Activated CD8-positive, alpha-beta T cell treated with anti-CD3 and anti-CD28 coated beads for 36 hours (primary cell): ENCODE data around the gene CERS1. TPM values are rescaled to one million over a fixed set of nuclear protein-coding genes. Genes with fewer than 3 reads are reported as not detected.
A peak's percentile ranks its signal among the peaks of the same experiment; 100 is the strongest.

Source experiments
- ATAC-seq: fragments of 200-7000 bp; cut with Tn5 transposase; one replicate; pipeline ENCODE4 v1.10.0; 2021; ENCODE audit warnings: mild to moderate bottlenecking, moderate library complexity
- CTCF ChIA-PET: fragments of 350-600 bp; sonication (Branson Sonifier 250); formaldehyde crosslinking; loops from one replicate; lab custom pipeline; 2021; ENCODE audit warnings: antibody characterized with exemption; lab: Charles Lee
- POLR2A ChIA-PET: fragments of 350-600 bp; sonication (Branson Sonifier 250); formaldehyde crosslinking; loops from one replicate; lab custom pipeline; 2021; ENCODE audit warnings: antibody characterized with exemption; lab: Charles Lee
- DNase-seq: peaks from one replicate; pipeline ENCODE4 v3.0.0-alpha.2; 2020
- H3K27ac Mint-ChIP-seq: one replicate; pipeline ENCODE4 v1.8.0; 2021; ENCODE audit warnings: mild to moderate bottlenecking, mixed read lengths
- H3K27me3 Mint-ChIP-seq: one replicate; pipeline ENCODE4 v1.8.0; 2021; ENCODE audit warnings: mixed read lengths
- H3K36me3 Mint-ChIP-seq: one replicate; pipeline ENCODE4 v1.8.0; 2021; ENCODE audit warnings: low read depth, mixed read lengths
- H3K4me1 Mint-ChIP-seq: one replicate; pipeline ENCODE4 v1.8.0; 2021; ENCODE audit warnings: low read depth, mixed read lengths
- H3K4me3 Mint-ChIP-seq: one replicate; pipeline ENCODE4 v1.8.0; 2021; ENCODE audit warnings: mild to moderate bottlenecking, moderate library complexity, mixed read lengths
- H3K9me3 Mint-ChIP-seq: one replicate; pipeline ENCODE4 v1.8.0; 2021; ENCODE audit warnings: mixed read lengths
- CTCF ChIP-seq: fragments of 200-600 bp; IDR thresholded peaks from one replicate; pipeline ENCODE4 v1.8.0; 2022; ENCODE audit warnings: antibody characterized with exemption, mild to moderate bottlenecking
- intact Hi-C: fragments of 100-400 bp; cut with micrococcal nuclease; formaldehyde crosslinking; loops from one replicate; pipeline ENCODE4 v1.10.0; 2022
- total RNA-seq, 2 experiments: library from RNA; stranded (reverse); gene quantifications; one replicate each; pipeline ENCODE4 v1.2.3, GENCODE V29; 2021

The CERS1 gene
- total RNA-seq, 2 experiments from 2014 or later: 0.18 to 0.36 TPM

GRCh38 chr19:18846862-18847548, 49.0 kb downstream of the CERS1 start:
- peak; percentile 77 for TF ChIP-seq CTCF
- Mint-ChIP-seq H3K4me1 (peaks cover 64% of the 10 kb centered on the region), H3K27ac (peak overlapping the region; percentile 16), H3K27me3 (no peaks in the 10 kb centered on the region), H3K4me3 (no peak overlapping the region), H3K9me3 (no peaks in the 10 kb centered on the region), H3K36me3 (peaks cover 47% of the 10 kb centered on the region)
- ATAC-seq (peak; percentile 74), DNase-seq (peak; percentile 81)
- ChIA-PET POLR2A (interaction anchor here (0.7 to 2.2 kb wide), 5 partner anchors 9 to 260 kb away, joined by 3 to 11 read pairs (median 3); partner anchors contain the start of gene UPF1), CTCF (interaction anchor here (0.6 to 6.7 kb wide), 37 partner anchors 10 to 497 kb away, joined by 3 to 84 read pairs (median 4); partner anchors contain the start of genes REX1BD and UPF1)
- intact Hi-C loops: loop anchor here (10.0 kb wide), 1 partner anchor 252 kb away; no protein-coding TSS in a partner anchor

DNA sequence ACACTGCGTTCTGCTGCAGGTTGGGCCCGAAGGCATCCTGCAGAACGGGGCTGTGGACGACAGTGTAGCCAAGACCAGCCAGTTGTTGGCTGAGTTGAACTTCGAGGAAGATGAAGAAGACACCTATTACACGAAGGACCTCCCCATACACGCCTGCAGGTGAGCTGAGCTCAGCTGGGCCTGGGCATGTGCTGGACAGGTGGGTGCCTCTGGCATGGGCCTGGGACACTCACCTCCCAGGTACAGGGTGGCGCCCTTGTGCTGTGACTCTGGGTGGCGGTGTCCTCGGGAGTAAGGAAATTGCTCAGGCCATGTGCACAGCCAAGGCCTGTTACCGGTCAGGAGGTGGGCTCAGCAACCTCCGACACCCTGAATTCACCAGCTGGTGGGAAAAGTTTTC, 50.0 kb downstream of the CERS1 start:
- no peaks in the 10 kb centered on the region for H3K27me3 Mint-ChIP-seq
- H3K4me1 Mint-ChIP-seq: peaks cover 74% of the 10 kb centered on the region
- CTCF ChIA-PET: interaction anchor here (3.1 to 6.7 kb wide), 5 partner anchors 11 to 257 kb away, joined by 25 to 84 read pairs (median 35); partner anchors contain the start of genes REX1BD and UPF1
- intact Hi-C loops: loop anchor here (10.0 kb wide), 1 partner anchor 251 kb away; no protein-coding TSS in a partner anchor
- TF ChIP-seq CTCF: no peak
- no peak overlapping the region for H3K27ac Mint-ChIP-seq
- POLR2A ChIA-PET: interaction anchor here (1.1 to 2.2 kb wide), 3 partner anchors 12 to 146 kb away, joined by 4 to 11 read pairs (median 4); partner anchors contain the start of gene UPF1
- peaks cover 47% of the 10 kb centered on the region for H3K36me3 Mint-ChIP-seq
- ATAC-seq (no peak), DNase-seq (no peak)
- H3K9me3 Mint-ChIP-seq: no peaks in the 10 kb centered on the region
- H3K4me3 Mint-ChIP-seq: no peak overlapping the region

DNA sequence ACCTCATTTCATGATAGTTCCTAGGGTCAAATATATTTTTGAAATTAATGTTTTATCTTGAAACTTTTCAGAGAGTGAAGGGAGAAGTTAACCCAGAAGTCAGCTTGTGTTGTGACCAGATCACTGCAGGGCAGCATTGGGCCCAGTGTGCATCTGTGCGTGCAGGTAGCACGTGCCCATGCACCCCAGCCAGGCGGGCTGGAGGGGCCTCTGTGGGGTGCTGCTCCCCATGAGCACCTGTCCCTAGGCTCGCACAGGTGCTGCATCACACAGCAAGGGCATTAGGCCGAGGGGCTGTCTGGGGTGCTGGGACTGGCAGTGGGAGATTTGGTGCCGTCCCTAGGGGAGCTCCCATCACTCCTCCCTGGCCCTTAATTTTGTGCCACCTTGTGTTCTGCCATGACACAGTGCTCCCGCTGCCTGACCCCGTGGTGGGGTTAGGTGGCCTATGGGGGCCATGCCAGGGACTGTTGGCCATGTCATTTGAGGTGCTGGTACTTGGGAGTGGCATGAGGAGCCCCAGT, 51.1 kb downstream of the CERS1 start:
- DNase-seq (no peak), ATAC-seq (no peak)
- POLR2A ChIA-PET: interaction anchor here (1.1 to 5.3 kb wide), 3 partner anchors 13 to 405 kb away, joined by 3 to 36 read pairs (median 4); partner anchors contain the start of gene UPF1
- CTCF ChIA-PET: interaction anchor here (0.6 to 6.7 kb wide), 4 partner anchors 13 to 104 kb away, joined by 3 to 38 read pairs (median 7); partner anchors contain the start of gene UPF1
- Mint-ChIP-seq H3K27me3 (no peaks in the 10 kb centered on the region), H3K27ac (no peak overlapping the region), H3K9me3 (no peaks in the 10 kb centered on the region), H3K4me3 (no peak overlapping the region), H3K36me3 (peaks cover 42% of the 10 kb centered on the region), H3K4me1 (peaks cover 80% of the 10 kb centered on the region)
- no peak for TF ChIP-seq CTCF
- intact Hi-C loops: loop anchor here (10.0 kb wide), 1 partner anchor 250 kb away; no protein-coding TSS in a partner anchor

DNA sequence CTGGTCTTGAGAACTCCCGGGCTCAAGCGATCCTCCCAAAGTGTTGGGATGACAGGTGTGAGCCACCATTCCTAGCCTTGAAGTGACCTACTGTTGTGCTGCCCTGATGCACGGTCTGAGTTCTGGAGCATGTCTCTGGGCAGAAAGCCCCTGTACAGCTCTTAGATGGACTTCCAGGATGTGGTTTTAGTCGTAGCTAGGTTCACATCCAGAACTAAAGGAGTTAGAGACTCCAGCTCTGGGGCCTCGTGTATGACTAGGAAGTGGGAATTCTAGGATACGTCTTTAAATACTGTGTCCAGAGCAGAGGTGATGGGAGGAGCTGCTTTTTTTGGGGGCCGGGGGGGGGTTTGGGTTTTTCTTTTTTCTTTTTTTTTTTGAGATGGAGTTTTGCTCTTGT, 52.0 kb downstream of the CERS1 start:
- H3K27ac Mint-ChIP-seq: peak overlapping the region; percentile 68
- H3K36me3 Mint-ChIP-seq: peaks cover 38% of the 10 kb centered on the region
- peak overlapping the region; percentile 4 for H3K4me3 Mint-ChIP-seq
- TF ChIP-seq CTCF: no peak
- DNase-seq (no peak), ATAC-seq (no peak)
- intact Hi-C loops: loop anchor here (10.0 kb wide), 1 partner anchor 249 kb away; no protein-coding TSS in a partner anchor
- H3K27me3 Mint-ChIP-seq: no peaks in the 10 kb centered on the region
- no peaks in the 10 kb centered on the region for H3K9me3 Mint-ChIP-seq
- ChIA-PET CTCF (interaction anchor here (1.3 to 6.7 kb wide), 3 partner anchors 12 to 32 kb away, joined by 3 to 38 read pairs (median 11); partner anchors contain the start of gene UPF1), POLR2A (interaction anchor here (1.1 to 5.3 kb wide), 2 partner anchors 12 to 404 kb away, joined by 3 to 36 read pairs; partner anchors contain the start of gene UPF1)
- H3K4me1 Mint-ChIP-seq: peaks cover 80% of the 10 kb centered on the region
